Adipocyte (in vitro differentiated cells): Measurements from ENCODE around the gene MLLT3.

Experiments
- DNase-seq: peaks from one replicate; pipeline ENCODE4 v3.0.0-alpha.2; 2015; ENCODE audit warnings: low read depth
- H3K27me3 ChIP-seq: replicated peaks from 2 replicates; pipeline ENCODE4 v1.7.0; 2013; ENCODE audit warnings: mild to moderate bottlenecking, low read length, moderate library complexity; ENCODE audit not compliant: control insufficient read depth, insufficient read depth
- H3K36me3 ChIP-seq: 2 replicates; pipeline ENCODE4 v1.7.0; 2013; ENCODE audit warnings: low read length, mild to moderate bottlenecking, moderate library complexity; ENCODE audit not compliant: control insufficient read depth, insufficient read depth, severe bottlenecking
- H3K4me1 ChIP-seq: 2 replicates; pipeline ENCODE4 v1.7.0; 2013; ENCODE audit warnings: mild to moderate bottlenecking, low read length, moderate library complexity; ENCODE audit not compliant: control insufficient read depth, insufficient read depth
- H3K4me3 ChIP-seq: 2 replicates; pipeline ENCODE4 v1.7.0; 2013; ENCODE audit warnings: mild to moderate bottlenecking, low read length, moderate library complexity
- H3K9ac ChIP-seq: 2 replicates; pipeline ENCODE4 v1.7.0; 2013; ENCODE audit warnings: mild to moderate bottlenecking, low read length, moderate library complexity
- H3K9me3 ChIP-seq: 2 replicates; pipeline ENCODE4 v1.7.0; 2013; ENCODE audit warnings: mild to moderate bottlenecking, low read length, moderate library complexity; ENCODE audit not compliant: control insufficient read depth

The MLLT3 gene

DNA sequence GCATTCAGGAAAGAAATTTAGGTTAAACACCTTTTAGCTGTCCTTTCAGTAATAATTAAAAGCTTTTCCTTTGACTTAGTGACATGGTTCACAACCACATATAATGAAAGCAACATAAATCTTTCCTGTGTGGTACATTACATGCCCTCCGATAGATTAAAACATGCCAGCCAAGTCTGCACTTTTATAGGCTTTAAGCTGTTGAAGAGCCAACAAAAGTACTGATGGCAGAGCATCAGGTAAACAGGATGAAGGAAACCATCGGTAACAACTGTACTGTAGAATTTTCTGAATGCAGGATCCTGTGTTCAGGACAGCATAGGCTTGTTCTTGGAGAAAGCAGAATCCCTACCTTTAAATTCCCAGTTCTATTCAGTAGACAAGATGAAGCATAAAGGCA is 226.6 kb downstream of the MLLT3 start:
- H3K4me1 ChIP-seq, result no peaks in the 10 kb centered on the region
- DNase-seq, result no peak
- H3K27me3 ChIP-seq, result no peaks in the 10 kb centered on the region
- no peaks in the 10 kb centered on the region for H3K9me3 ChIP-seq
- H3K36me3 ChIP-seq, result no peaks in the 10 kb centered on the region
- H3K4me3 ChIP-seq, result no peak overlapping the region
- H3K9ac ChIP-seq, result no peak overlapping the region

GRCh38 chr9:20394969-20395368 is 227.3 kb downstream of the MLLT3 start:
- no peak overlapping the region for H3K9ac ChIP-seq

GRCh38 chr9:20391208-20391607 is 231.1 kb downstream of the MLLT3 start:
- DNase-seq, result no peak
- no peaks in the 10 kb centered on the region for H3K9me3 ChIP-seq
- no peaks in the 10 kb centered on the region for H3K27me3 ChIP-seq
- H3K36me3 ChIP-seq, result no peaks in the 10 kb centered on the region
- H3K4me1 ChIP-seq, result no peaks in the 10 kb centered on the region
- H3K4me3 ChIP-seq, result no peak overlapping the region
- H3K9ac ChIP-seq, result no peak overlapping the region

More at GRCh38 chr9:20394969-20395368, 227.3 kb downstream of the MLLT3 start:
- Histone ChIP-seq H3K9me3 (no peaks in the 10 kb centered on the region), H3K4me1 (no peaks in the 10 kb centered on the region), H3K36me3 (no peaks in the 10 kb centered on the region), H3K27me3 (no peaks in the 10 kb centered on the region), H3K4me3 (no peak overlapping the region)
- DNase-seq, result no peak

DNA sequence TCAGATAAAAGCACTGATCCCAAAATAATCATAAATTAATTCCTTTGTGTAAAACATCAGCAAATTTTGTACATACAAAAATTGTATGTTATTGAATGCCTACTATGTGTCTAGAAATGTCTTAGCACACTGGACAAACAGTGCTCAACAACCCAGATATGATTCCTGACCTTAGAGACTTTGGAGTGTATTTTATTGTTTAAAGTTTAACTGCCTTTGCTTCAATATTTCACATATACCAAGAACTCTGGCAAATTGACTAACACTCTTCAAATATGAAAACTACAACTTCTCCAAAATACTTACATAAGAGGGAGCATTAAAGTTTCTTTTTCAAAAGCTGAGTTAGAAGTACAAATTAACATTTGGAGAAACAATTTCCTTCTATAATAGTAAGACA is 231.9 kb downstream of the MLLT3 start:
- Histone ChIP-seq H3K36me3 (no peaks in the 10 kb centered on the region), H3K4me3 (no peak overlapping the region), H3K27me3 (no peaks in the 10 kb centered on the region), H3K9ac (no peak overlapping the region), H3K4me1 (no peaks in the 10 kb centered on the region), H3K9me3 (no peaks in the 10 kb centered on the region)
- no peak for DNase-seq

GRCh38 chr9:20387062-20387461 is 235.2 kb downstream of the MLLT3 start:
- H3K36me3 ChIP-seq, result no peaks in the 10 kb centered on the region
- no peak overlapping the region for H3K4me3 ChIP-seq
- no peaks in the 10 kb centered on the region for H3K27me3 ChIP-seq
- DNase-seq, result no peak
- no peaks in the 10 kb centered on the region for H3K4me1 ChIP-seq
- H3K9me3 ChIP-seq, result no peaks in the 10 kb centered on the region
- H3K9ac ChIP-seq, result no peak overlapping the region

DNA sequence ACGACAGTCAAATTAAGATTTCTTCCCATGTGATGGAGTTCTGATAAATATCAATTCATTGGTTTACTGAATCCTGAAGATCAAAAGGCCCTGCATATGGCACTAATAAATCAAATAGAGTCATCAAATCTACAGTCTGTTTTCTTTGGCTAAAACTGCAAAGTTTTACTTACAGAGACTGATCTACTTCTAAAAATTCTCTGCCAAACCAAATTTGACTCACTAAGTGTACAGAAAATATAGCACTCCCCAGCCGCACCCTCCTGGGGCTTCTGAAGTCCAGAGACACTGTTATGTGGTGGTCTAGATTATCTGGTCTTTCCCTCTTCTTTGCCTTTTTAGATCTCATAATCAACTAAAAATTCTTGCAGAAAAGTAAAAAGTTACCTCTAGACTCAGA is 237.7 kb downstream of the MLLT3 start:
- Histone ChIP-seq H3K27me3 (no peaks in the 10 kb centered on the region), H3K9ac (no peak overlapping the region), H3K9me3 (no peaks in the 10 kb centered on the region), H3K4me1 (no peaks in the 10 kb centered on the region), H3K36me3 (no peaks in the 10 kb centered on the region), H3K4me3 (no peak overlapping the region)
- DNase-seq, result no peak

GRCh38 chr9:20382460-20383071 is 239.7 kb downstream of the MLLT3 start:
- Histone ChIP-seq H3K4me1 (no peaks in the 10 kb centered on the region), H3K9ac (no peak overlapping the region), H3K36me3 (no peaks in the 10 kb centered on the region), H3K9me3 (no peaks in the 10 kb centered on the region), H3K4me3 (no peak overlapping the region), H3K27me3 (no peaks in the 10 kb centered on the region)
- peak; percentile 72 for DNase-seq

- Histone ChIP-seq H3K9me3 (no peaks in the 10 kb centered on the region), H3K27me3 (no peaks in the 10 kb centered on the region), H3K4me1 (peaks cover 13% of the 10 kb centered on the region), H3K9ac (no peak overlapping the region), H3K36me3 (no peaks in the 10 kb centered on the region), H3K4me3 (no peak overlapping the region)
- no peak for DNase-seq
Observed at GRCh38 chr9:20380546-20380945, 241.8 kb downstream of the MLLT3 start.

DNA sequence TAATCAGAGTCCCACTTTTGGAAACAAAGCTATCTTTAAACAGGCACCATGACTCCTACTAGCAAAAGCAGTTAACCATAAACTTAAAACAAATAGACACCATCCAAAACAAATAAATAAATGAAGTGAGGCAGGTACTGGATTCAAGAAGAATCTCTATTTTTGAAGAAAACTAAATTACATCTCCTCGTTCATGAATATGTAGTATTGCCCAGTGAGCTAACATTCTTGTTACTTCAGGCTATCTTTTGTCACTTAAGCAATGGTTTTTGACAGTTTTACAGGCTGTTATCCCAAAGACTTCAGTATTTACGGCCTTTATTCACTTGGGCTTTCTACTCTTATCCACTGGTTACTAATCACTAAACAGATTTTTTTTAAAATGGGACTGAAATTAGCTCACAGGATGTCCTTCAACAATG is 242.5 kb downstream of the MLLT3 start:
- Histone ChIP-seq H3K36me3 (no peaks in the 10 kb centered on the region), H3K9me3 (no peaks in the 10 kb centered on the region), H3K4me1 (peaks cover 13% of the 10 kb centered on the region), H3K27me3 (no peaks in the 10 kb centered on the region), H3K9ac (no peak overlapping the region), H3K4me3 (no peak overlapping the region)
- no peak for DNase-seq

DNA sequence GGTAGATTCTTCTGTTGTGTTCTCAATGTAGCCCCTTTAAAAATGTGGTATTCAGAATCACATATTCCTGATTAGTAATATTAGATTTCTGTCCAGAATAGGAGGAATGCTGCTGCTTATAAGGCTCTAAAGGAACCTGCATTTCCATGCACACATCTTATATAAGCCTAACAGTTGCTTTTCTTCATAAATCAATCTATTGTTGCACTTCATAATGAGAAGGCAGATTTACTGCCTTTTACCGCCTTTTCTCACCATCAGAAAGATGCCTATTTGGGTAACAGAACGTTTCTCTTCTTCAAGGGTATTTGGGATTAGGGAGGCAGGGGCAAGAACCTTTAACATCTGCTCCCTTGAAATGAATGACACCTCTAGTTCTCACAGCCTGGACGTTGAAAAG is 243.4 kb downstream of the MLLT3 start:
- no peak for DNase-seq
- Histone ChIP-seq H3K9me3 (no peaks in the 10 kb centered on the region), H3K9ac (no peak overlapping the region), H3K36me3 (no peaks in the 10 kb centered on the region), H3K27me3 (no peaks in the 10 kb centered on the region), H3K4me1 (peaks cover 13% of the 10 kb centered on the region), H3K4me3 (no peak overlapping the region)

DNA sequence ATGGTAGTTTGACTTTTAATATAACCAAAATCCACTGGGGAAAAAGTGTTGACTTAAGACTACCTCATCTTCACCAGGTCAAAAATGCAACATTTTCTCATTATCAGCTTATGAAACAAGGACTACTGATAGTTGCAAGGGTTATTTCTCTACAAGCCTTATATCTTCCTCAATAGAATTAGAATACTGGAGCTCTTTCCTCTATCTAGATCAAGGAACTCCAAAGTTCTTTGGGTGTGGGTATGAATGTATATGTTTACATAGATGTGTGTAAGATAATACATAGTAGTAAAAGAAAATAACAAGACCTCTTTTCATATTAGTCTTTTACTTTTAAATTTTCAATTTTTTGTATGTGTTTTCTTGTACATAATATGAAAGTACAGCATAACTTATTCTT is 244.5 kb downstream of the MLLT3 start:
- no peak overlapping the region for H3K4me3 ChIP-seq
- no peaks in the 10 kb centered on the region for H3K27me3 ChIP-seq
- H3K9me3 ChIP-seq, result no peaks in the 10 kb centered on the region
- H3K4me1 ChIP-seq, result peaks cover 13% of the 10 kb centered on the region
- no peak overlapping the region for H3K9ac ChIP-seq
- no peak for DNase-seq
- H3K36me3 ChIP-seq, result no peaks in the 10 kb centered on the region

GRCh38 chr9:20376731-20377375 is 245.4 kb downstream of the MLLT3 start:
- DNase-seq, result no peak
- Histone ChIP-seq H3K4me3 (peak overlapping the region; percentile 44), H3K9ac (no peak overlapping the region), H3K4me1 (peaks cover 13% of the 10 kb centered on the region), H3K27me3 (no peaks in the 10 kb centered on the region), H3K36me3 (no peaks in the 10 kb centered on the region), H3K9me3 (no peaks in the 10 kb centered on the region)
